Measurements from ENCODE around the gene DAND5.

The DAND5 gene

GRCh38 chr19:12969292-12969988 lies at the start of gene DAND5:
Gene DAND5 (plus strand): TSS chr19:12969576. CDS start chr19:12969661, 85 bp downstream.
- peak; percentile 62 for DNase-seq

- no peak for DNase-seq
Measured at GRCh38 chr19:12921047-12921446, 48.3 kb upstream of the DAND5 start.

GRCh38 chr19:12922959-12923358 lies 46.4 kb upstream of the DAND5 start:
- DNase-seq = no peak

- DNase-seq = no peak
Measured at GRCh38 chr19:12924621-12925310, 44.6 kb upstream of the DAND5 start.

GRCh38 chr19:12930002-12930645 lies 39.3 kb upstream of the DAND5 start:
- no peak for DNase-seq

GRCh38 chr19:12932392-12933286 lies 36.7 kb upstream of the DAND5 start:
- no peak for DNase-seq

GRCh38 chr19:12933287-12934072 lies 35.9 kb upstream of the DAND5 start, which contains the start of gene FARSA:
Gene FARSA (minus strand): TSS chr19:12933711. CDS start chr19:12933696, 15 bp downstream.
- DNase-seq = peak; percentile 79

- no peak for DNase-seq
Measured at GRCh38 chr19:12935071-12935470, 34.3 kb upstream of the DAND5 start.

- DNase-seq = no peak
Measured at GRCh38 chr19:12936582-12936981, 32.8 kb upstream of the DAND5 start.

- DNase-seq = peak; percentile 83
Measured at GRCh38 chr19:12937093-12937926, 32.1 kb upstream of the DAND5 start.

GRCh38 chr19:12937927-12938778 lies 31.2 kb upstream of the DAND5 start, which contains the start of gene CALR:
Gene CALR (plus strand): TSS chr19:12938609. CDS start chr19:12938680, 71 bp downstream.
- DNase-seq = peak; percentile 98

- no peak for DNase-seq
Measured at GRCh38 chr19:12938779-12939601, 30.4 kb upstream of the DAND5 start.

- no peak for DNase-seq
Measured at GRCh38 chr19:12939975-12940423, 29.4 kb upstream of the DAND5 start.

GRCh38 chr19:12940897-12941296 lies 28.5 kb upstream of the DAND5 start:
- DNase-seq = no peak

- DNase-seq = no peak
Measured at GRCh38 chr19:12943437-12944044, 25.8 kb upstream of the DAND5 start.

GRCh38 chr19:12944104-12944674 lies 25.2 kb upstream of the DAND5 start:
- no peak for DNase-seq

GRCh38 chr19:12945479-12946091 lies 23.8 kb upstream of the DAND5 start, which contains the start of gene RAD23A:
Gene RAD23A (plus strand): TSS chr19:12945862. CDS start chr19:12945949, 87 bp downstream.
- peak; percentile 88 for DNase-seq
